A673 (cell line): ENCODE results near the gene TJP2.

Source experiments
- CTCF ChIP-seq: fragments of 300-800, 200-600 bp; sonication (generic); conservative IDR thresholded peaks from 2 replicates; pipeline ENCODE4 v1.5.1; 2017; ENCODE audit warnings: low read depth, mild to moderate bottlenecking, antibody characterized with exemption, low read length, moderate library complexity, mixed read lengths
- EZH2 ChIP-seq: fragments of 200-600 bp; sonication (generic); IDR thresholded peaks from 2 replicates; pipeline ENCODE4 v1.6.1; 2017; ENCODE audit warnings: borderline replicate concordance, low read depth, mild to moderate bottlenecking, mixed read lengths, antibody characterized with exemption, low read length; ENCODE audit not compliant: poor library complexity, severe bottlenecking

- TF ChIP-seq CTCF (no peak), EZH2 (no peak)
Measured at GRCh38 chr9:69178583-69179011, 4.5 kb downstream of the TJP2 start.
